GM12874 (cell line): ENCODE measurements around the gene OBP2A.
"Not testable (repeated sequence)": the region's sequence is repeated elsewhere in the genome, so short reads cannot be mapped to it uniquely, and the experiment has no call there.

ENCODE experiments used
- TF ChIP-seq, protein P1 (sequence below): IDR thresholded peaks from 2 replicates; pipeline ENCODE4 v1.5.1; 2011; ENCODE audit warnings: low read depth, mild to moderate bottlenecking, control low read depth, low read length, moderate library complexity; ENCODE audit not compliant: insufficient read depth

The OBP2A gene, protein sequence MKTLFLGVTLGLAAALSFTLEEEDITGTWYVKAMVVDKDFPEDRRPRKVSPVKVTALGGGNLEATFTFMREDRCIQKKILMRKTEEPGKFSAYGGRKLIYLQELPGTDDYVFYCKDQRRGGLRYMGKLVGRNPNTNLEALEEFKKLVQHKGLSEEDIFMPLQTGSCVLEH

DNA sequence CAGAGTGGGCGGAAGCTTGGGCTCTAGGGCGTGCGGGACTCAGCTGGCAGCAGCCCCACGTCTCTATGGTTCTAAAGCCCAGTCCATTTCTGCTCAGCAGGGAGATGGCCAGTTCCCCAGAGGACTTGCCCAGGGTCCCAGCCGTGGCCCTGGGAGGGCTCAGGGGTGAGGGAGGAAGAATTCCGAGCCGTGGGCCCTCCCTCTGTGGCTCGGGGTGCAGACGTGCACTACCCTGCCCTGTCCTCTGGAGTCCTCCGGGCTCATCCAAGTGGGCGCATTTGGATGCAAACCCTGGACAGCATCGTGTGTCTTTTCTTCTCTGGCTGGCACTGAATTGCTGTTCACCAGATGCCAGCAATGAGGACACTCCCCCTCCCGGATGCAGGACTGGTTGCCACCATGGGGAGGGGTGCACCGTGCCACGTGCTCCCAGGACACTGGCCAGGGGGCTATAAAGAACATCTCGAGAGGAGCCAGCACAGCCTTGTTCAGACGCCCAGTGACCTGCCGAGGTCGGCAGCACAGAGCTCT lies at the start of gene OBP2A:
OBP2A (plus strand) TSS at position 481 of the 531 bp plus-strand sequence. CDS start 55 bp downstream, outside the sequence.
- TF ChIP-seq, protein P1, sequence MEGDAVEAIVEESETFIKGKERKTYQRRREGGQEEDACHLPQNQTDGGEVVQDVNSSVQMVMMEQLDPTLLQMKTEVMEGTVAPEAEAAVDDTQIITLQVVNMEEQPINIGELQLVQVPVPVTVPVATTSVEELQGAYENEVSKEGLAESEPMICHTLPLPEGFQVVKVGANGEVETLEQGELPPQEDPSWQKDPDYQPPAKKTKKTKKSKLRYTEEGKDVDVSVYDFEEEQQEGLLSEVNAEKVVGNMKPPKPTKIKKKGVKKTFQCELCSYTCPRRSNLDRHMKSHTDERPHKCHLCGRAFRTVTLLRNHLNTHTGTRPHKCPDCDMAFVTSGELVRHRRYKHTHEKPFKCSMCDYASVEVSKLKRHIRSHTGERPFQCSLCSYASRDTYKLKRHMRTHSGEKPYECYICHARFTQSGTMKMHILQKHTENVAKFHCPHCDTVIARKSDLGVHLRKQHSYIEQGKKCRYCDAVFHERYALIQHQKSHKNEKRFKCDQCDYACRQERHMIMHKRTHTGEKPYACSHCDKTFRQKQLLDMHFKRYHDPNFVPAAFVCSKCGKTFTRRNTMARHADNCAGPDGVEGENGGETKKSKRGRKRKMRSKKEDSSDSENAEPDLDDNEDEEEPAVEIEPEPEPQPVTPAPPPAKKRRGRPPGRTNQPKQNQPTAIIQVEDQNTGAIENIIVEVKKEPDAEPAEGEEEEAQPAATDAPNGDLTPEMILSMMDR: not testable (repeated sequence)

DNA sequence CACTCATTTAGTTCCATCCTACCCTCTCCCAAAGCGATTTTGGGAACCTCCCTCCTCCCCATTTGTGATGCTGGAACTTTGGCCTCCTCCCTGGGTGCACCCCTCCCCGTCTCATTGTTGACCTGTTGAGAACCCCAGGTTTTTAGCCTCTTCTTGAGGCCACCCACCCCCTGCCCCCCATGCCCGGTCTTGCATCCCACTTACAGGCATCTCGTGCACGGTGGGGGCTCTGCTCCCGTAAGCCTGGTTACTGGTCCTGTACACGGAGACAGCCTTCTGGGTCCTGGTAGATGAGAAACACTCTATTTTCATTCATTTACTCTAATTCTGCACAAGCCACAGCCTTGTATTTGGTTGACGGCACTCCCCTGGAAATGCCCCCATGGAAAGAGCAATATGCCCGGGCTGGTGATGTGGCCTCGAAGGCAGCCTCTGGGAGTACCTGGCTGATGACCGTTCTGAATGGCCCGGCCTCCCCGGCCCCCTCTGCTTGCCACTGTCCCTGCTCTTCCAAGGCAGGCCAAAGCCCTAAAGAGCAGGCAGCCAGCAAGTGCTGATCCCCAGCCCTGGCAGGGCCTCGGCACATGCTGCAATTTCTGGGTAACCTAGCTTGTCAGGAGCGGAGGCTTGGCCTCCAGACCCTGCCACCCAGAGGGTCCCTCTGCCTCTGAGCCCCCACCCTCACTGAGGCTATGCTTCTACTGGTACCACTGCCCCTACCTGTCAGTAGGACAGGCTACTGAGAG lies 47.4 kb upstream of the OBP2A start:
- TF ChIP-seq, protein P1: no peak

DNA sequence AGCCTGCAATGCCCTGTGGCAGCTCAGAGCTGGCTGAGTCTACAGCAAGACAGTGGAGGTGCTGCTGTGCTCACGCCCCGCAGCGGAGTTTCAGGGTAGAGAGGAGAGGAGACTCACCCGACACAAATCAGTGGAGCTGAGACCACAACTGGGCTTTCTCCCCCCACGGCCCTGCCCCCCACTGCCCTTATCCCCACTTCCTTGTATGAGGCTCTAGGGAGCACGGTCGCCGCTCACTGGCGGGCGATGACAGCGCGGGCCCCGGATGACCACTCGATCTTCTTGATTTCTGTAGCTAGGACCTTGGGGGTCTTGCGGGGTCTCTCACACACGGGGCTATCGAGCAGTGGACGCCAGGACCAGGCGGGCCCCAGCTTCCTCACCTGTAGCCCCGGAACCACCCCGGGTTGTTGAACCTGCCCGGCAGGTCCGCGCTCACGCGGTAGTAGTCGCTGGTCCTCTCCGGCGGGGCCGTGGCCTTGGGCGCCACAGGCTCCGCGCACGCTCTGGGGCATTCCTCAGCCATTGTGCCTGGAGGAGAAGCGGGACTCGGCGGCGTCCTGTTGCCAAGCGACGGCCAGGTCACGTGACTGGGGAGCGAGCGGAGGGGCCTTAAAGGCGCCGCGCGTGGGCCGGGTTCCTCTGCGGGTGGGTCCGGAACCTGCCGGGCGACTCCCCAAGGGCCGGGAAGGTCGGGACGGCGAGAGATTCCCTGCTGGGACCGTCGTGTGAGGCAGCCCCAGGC lies 46.4 kb upstream of the OBP2A start:
- TF ChIP-seq, protein P1: no peak

DNA sequence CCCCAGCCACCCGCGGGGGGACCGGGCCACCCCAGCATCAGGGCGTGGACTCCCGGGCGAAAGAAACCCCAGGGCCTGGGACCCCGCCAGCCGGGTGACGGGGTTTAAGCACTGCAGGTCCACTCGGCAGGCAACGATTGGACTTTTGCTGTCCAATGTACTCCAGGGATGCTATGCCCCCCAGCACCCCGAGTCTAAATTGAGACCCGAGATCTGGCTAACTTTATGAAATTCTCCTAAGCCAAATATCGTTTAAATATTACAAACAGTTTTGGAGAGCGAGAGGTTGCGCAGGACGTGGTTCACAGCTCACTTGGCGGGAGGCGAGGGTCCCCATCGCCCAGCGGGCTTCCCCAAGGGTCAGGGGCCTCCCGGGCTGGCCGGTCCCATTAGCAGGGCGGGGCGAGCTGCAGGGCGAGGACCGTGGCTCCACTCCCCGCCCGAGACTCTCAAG lies 45.8 kb upstream of the OBP2A start:
- TF ChIP-seq, protein P1: no peak

DNA sequence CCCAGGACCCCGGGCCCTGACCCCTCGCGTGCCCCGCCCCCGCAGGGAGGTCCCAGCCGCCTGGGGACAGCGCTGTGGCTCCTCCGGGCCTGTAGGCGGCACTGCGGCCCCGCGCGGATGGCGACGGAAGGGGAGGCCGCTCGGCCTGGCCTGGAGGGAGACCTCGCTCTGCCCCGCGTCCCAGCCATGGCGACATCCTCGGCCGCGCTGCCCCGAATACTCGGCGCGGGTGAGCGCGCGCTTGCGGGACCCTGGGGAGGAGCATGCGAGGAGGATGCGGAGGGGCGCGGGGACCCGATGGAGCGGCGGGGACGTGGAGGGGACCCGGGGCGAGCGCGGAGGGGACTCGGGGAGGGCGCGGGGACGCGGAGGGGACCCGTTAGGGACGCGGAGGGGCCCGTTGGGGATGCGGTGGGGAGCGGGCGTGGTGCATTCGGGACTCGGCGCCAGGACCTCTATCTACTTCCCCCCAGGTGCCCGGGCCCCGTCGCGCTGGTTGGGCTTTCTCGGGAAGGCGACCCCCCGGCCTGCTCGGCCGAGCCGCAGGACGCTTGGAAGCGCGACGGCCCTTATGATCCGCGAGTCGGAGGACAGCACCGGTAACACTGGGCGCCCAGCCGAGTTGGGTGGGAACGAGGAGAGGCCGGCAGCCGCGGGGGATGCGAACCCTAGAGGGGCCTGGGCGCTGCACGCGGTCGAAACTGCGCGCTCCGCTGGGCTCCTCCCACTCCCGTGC lies 45.2 kb upstream of the OBP2A start, which contains the start of gene MRPS2:
MRPS2 (plus strand) TSS at position 158 of the 736 bp plus-strand sequence; CDS start at position 187, 29 bp downstream.
- TF ChIP-seq, protein P1: peak; percentile 97

DNA sequence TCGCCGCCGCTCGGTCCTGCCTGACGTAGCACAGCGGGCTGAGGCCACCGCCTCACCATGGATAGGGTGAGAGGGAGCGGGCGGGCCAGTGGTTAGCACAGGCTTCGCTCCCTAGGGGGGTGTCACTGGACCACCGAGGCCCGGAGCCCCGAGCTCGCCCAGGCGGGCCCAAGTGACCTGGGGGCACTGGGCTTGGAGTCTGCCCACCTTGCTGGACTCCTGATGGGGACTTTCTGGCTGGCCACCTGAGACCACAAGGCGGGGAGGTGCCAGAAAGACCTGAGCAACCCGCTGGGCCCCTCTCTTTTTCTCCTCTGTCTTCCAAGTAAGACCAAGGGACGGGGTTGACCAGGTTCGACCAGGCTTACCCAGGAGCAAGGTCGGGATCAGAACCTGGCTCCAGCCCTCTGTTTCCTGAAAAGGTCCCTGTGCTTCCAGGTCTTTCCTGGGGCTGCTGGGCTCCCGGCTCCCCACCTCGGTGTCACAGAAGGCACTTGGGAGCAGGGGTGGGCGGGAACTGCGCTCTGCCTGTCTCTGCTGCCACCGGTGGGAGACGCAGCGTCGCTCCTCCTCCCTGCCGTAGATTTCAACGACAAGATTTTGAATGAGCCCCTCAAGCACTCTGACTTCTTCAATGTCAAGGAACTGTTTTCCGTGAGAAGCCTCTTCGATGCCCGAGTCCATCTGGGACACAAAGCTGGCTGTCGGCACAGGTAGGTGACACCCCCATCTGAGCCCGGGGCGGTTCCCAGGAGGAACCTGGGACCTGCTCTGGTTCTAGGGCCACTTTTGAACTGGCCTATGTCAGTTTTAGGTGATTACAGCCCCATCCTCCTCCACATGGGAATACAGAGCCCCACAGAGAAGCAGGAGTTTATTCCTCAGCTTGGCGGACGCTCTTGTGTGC lies 44.4 kb upstream of the OBP2A start:
- TF ChIP-seq, protein P1: no peak
